Stimulated activated CD4-positive, alpha-beta T cell treated with anti-CD3 and anti-CD28 coated beads, Interleukin-15, amount 100 ng/mL, for 1 hour (primary cell): ENCODE measurements around the gene OSMR.

ENCODE experiments used
- DNase-seq, 2 donors: peaks; one replicate each; pipeline ENCODE4 v3.0.0-alpha.2; 2020; ENCODE audit warnings: low read depth in 1 of 2, low spot score in 1 of 2

OSMR gene

DNA sequence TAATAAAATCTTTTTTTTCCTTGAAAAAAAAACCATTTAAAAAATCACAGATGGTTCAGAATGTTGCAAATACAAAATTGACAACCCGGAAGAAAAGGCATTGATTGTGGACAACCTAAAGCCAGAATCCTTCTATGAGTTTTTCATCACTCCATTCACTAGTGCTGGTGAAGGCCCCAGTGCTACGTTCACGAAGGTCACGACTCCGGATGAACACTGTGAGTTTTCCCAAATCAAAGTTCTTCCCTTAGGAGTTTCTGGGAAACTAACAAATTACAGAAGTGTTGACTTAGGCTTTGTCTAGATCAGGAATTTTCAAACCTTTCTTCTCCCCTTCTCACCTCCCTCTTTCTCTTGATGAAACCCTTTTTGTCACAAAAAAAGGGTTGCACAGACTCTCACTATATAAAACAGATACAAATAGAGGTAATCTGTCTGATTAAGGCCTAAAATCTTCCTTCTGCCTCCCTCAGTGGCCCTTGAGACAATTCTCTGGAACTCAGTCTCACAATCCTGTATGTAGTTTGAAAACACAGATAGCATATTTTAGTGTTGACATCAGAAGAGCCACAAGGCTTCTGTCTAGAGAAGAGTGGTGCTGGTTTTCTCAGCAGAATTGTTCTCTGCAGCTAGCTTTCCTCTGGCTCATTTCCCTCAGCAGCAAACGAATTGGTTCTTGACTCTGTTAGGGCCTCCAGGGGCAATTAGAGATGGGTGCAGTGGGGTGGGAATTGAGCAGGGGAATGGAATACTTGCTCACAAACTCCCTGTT, 79.5 kb downstream of the OSMR start:
- no peak for DNase-seq

- DNase-seq = no peak
These were observed 80.3 kb downstream of the OSMR start for GRCh38 chr5:38926121-38926520.

GRCh38 chr5:38927470-38927869, 81.7 kb downstream of the OSMR start:
- DNase-seq = no peak

DNA sequence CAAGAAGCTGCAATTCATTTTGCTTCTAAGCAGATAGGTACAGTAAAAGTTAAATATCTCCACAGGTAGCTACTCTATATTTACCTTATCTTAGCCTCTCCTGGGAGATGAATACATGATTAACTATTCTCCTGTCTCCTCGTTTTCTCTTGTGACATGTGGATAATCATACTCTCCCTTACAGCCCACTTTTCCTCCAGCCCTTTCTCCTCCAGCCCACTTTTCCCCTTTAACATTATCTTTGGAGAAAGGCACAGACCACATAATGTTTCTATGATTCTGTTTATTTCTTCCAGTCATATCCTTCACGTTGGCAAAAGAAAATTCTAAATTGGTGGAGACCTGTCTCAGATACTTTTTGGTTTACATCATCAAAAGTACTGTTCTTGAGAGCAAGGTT, 84.0 kb downstream of the OSMR start:
- DNase-seq = no peak

DNA sequence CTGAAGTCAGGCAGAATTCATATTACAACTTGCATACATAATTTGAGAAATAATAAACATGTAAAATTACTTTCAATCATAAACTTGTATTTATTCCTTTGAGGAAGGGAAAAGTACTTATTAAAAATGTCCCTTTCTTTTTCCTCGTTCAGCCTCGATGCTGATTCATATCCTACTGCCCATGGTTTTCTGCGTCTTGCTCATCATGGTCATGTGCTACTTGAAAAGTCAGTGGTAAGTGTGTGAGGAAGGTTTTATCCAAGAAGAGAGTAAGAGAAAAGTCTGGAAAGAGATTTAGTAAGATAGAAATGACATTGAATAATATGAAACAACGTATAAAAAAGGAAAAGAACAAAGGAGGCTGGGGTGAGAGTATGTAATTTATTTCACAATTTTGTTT, 85.9 kb downstream of the OSMR start:
- no peak for DNase-seq

GRCh38 chr5:38932854-38933408, 87.1 kb downstream of the OSMR start:
- no peak for DNase-seq

- DNase-seq = no peak
These were observed 89.6 kb downstream of the OSMR start for GRCh38 chr5:38935437-38935836.

DNA sequence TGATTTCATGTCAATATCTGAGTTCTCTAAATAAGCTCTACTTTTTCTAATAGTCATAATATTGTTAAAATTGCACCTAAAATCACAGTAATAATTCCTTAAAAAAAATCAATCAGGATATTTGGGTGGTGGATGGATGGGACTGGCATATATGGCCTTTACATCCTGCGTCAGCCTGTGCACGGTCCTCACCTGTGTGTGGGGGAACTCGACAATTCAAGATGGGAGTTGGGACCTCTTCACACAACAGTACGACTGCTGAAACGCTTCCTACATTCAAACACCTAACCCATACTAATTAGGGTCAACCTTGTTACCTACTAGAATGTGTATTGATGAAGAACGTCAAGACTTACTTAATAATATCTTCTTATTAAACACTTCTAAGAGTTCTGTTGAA, 90.5 kb downstream of the OSMR start:
- no peak for DNase-seq

- DNase-seq = no peak
These were observed 92.6 kb downstream of the OSMR start for GRCh38 chr5:38938424-38938823.

DNA sequence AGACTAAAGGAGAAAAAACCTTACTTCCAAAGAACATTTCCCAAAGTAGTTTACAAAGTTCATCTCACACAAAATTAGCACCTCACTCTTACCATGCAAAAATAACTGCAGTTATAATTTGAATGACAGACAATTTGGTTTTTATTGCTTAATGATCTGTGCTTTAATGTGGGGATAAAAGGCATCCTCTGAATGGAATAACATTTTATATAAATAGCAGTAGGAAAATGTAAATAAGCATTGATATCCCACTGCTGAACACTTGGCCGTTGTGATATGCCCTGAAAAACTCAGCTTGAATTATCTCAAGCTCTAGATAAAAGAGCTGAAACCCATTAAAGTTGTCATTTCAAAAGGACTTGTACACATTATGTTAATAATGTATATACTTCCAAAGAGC, 93.2 kb downstream of the OSMR start:
- DNase-seq = no peak

DNA sequence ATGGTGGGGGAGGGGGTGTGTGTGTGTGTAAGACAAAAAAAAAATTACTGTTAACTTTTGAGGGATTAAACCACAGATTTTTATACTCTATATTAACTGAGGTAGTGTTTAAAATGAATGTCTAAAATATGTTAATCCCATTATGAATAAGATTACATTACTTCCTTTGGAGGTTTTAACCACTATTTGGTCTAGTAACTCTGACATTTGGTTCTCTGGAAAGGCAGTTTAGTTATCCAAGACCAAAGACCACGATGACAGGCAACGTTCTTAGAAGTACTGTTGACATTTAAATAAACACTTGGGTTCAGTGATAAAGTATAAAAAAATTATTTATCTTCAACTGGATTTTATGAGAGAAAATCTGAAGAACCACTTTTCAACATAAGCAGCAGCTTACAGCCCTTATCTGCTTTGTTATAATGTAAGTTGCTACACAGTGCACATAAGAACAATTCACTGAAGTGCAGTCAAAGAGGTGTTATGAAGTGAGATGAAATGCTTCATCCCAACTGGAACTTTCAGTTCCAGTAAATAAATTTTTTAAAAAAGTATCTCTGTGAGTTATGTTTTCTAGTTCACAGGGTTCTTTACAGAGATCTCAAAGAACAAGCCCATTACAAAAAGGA, 94.5 kb downstream of the OSMR start:
- no peak for DNase-seq

GRCh38 chr5:38941912-38942311, 96.1 kb downstream of the OSMR start:
- no peak for DNase-seq

GRCh38 chr5:38944282-38944681, 98.5 kb downstream of the OSMR start:
- no peak for DNase-seq

DNA sequence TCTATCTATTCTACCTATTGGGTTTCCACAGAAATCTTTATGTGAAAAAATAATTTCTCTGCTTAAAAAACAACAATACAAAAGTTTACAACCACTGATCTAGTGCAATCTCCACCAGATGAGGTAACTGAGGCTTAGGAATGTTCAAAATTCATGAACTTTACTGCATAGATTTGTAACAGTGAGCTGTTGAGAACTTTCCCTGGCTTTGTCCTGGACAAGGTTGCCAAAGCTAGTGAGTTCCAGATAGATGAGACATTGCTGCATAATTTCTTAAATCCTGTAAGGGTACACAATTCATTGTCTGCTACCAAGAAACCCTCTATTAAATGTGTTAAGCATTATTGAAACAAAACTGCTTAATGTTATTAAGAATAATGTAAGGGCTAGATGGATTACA, 102.7 kb downstream of the OSMR start:
- DNase-seq = no peak

- no peak for DNase-seq
These were observed 107.7 kb downstream of the OSMR start for GRCh38 chr5:38953426-38954012.

- no peak for DNase-seq
These were observed 115.9 kb downstream of the OSMR start for GRCh38 chr5:38961691-38962090.

- DNase-seq = no peak
These were observed 122.9 kb downstream of the OSMR start for GRCh38 chr5:38968665-38969064.

DNA sequence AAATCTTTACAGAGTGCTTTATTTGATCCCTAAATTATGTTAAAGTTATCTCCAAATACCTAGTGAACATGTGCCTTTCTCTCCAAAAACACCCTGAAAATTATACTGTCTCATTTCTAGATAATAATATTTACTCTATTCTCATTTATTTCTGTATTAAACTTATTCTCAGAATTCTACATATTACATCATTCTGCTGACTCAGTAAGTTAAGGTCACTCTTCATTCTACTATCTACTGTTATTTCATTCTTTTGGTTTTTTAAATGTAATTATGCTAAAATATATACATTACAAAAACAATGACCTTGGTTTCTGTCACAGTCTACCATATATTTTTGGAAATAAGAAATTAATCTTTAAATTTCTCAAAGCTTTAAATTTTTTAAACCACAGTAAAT, 132.2 kb downstream of the OSMR start:
- no peak for DNase-seq

DNA sequence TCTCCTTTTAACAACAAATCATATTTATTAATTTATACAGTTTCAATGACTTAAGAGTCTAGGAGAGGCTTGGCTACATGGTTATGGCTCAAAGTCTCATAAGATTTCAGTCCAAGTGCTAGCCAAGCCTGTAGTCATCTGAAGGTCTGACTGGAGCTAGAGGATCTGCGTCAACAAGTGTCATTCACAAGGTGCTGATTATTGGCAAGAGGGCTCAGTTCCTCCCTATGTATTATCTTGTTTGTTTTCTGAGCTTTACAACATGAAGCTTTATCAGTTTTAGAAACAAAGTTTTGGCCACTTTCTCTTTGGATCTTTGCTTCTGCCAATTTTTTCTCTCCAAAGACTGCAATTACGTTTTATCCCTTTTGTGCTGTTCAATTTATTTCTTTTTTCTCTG, 133.7 kb downstream of the OSMR start:
- no peak for DNase-seq
